GM20000 (cell line): Measurements from ENCODE around the gene DOCK10.

Experiments
- DNase-seq: peaks from one replicate; pipeline ENCODE4 v3.0.0; 2012; ENCODE audit warnings: low spot score
- TF ChIP-seq, protein P1 (sequence below): IDR thresholded peaks from 2 replicates; pipeline ENCODE4 v1.5.1; 2012; ENCODE audit warnings: mild to moderate bottlenecking, control low read depth; ENCODE audit errors: extremely low read depth, missing control alignments

DOCK10 gene

GRCh38 chr2:224780823-224781222 is 261.4 kb downstream of the DOCK10 start:
- TF ChIP-seq, protein P1, sequence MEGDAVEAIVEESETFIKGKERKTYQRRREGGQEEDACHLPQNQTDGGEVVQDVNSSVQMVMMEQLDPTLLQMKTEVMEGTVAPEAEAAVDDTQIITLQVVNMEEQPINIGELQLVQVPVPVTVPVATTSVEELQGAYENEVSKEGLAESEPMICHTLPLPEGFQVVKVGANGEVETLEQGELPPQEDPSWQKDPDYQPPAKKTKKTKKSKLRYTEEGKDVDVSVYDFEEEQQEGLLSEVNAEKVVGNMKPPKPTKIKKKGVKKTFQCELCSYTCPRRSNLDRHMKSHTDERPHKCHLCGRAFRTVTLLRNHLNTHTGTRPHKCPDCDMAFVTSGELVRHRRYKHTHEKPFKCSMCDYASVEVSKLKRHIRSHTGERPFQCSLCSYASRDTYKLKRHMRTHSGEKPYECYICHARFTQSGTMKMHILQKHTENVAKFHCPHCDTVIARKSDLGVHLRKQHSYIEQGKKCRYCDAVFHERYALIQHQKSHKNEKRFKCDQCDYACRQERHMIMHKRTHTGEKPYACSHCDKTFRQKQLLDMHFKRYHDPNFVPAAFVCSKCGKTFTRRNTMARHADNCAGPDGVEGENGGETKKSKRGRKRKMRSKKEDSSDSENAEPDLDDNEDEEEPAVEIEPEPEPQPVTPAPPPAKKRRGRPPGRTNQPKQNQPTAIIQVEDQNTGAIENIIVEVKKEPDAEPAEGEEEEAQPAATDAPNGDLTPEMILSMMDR = no peak
- DNase-seq = no peak

- DNase-seq = no peak
- TF ChIP-seq, protein P1 = no peak
Observed at GRCh38 chr2:224780106-224780505, 262.2 kb downstream of the DOCK10 start.

- TF ChIP-seq, protein P1 = peak; percentile 74
- DNase-seq = peak; percentile 38
Observed at GRCh38 chr2:224778474-224778877, 263.8 kb downstream of the DOCK10 start.

- TF ChIP-seq, protein P1 = no peak
- no peak for DNase-seq
Observed at GRCh38 chr2:224777559-224777930, 264.7 kb downstream of the DOCK10 start.

- DNase-seq = no peak
- TF ChIP-seq, protein P1 = no peak
Observed at GRCh38 chr2:224776795-224777558, 265.3 kb downstream of the DOCK10 start.

DNA sequence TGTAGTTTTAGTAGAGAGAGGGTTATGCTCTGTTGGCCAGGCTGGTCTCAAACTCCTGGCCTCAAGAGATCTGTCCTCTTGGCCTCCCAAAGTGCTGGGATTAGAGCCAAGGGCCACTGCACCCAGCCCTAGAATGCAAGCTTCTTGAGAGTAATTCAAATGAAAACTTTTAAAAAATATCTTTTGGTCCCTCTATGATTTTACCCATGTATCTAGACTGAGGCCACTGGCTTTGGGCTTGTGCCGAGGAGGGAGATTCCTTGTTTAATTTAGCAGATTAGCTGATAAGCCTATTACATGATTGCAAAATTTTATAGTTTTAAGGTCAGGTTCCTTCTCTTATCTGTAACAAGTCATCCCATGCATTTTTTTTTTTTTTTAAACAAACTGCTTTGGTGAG is 266.6 kb downstream of the DOCK10 start:
- DNase-seq = no peak
- TF ChIP-seq, protein P1 = no peak

- TF ChIP-seq, protein P1 = no peak
- DNase-seq = no peak
Observed at GRCh38 chr2:224774735-224775134, 267.5 kb downstream of the DOCK10 start.
